Mesenteric fat pad (tissue), 1 donor: ENCODE results near the gene USP27X. TPM values are rescaled to one million over a fixed set of nuclear protein-coding genes. Genes with fewer than 3 reads are reported as not detected.

Source experiments
- DNase-seq: peaks from one replicate; pipeline ENCODE4 v3.0.0-alpha.2; 2020; ENCODE audit warnings: low spot score
- total RNA-seq: library from RNA; stranded (reverse); fragmentation: NEBNext Ultra II Directional; extraction: Animal tissue kit (Norgen Biotek cat#: 25700); gene quantifications from one replicate; pipeline ENCODE4 v1.2.1, GENCODE V29; 2021
- donor health status: DM: yes; HTN: yes; CAD: no.

Gene USP27X
- total RNA-seq, 1 donor from 2014 or later = 1.9 TPM

GRCh38 chrX:49884290-49884862, 5.1 kb downstream of the USP27X start:
- no peak for DNase-seq

DNA sequence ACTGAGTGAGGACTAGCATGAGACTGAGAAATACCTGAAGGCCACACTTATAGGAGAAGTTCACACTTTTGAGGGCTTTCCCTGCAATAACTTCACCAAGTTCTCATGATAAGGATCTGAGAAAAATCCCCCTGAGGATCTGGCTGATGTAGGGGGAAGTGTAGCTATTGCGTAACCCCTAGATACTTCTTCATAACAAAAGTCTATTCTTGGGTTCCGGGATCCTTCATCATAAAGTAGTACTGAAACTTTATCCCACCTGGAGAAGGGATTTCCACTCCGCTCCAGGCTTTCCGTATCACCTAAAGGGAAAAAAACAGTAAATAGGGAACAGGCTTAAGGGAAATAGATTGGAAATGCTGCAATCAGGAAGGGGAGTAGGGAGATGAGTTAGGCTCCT, 13.3 kb downstream of the USP27X start:
- no peak for DNase-seq

GRCh38 chrX:49896951-49897350, 17.7 kb downstream of the USP27X start:
- DNase-seq = no peak

- no peak for DNase-seq
Measured at GRCh38 chrX:49901048-49901447, 21.8 kb downstream of the USP27X start.

GRCh38 chrX:49910344-49910743, 31.1 kb downstream of the USP27X start:
- no peak for DNase-seq

- DNase-seq = no peak
Measured at GRCh38 chrX:49912086-49912485, 32.8 kb downstream of the USP27X start.

- DNase-seq = no peak
Measured at GRCh38 chrX:49912861-49913260, 33.6 kb downstream of the USP27X start.

- DNase-seq = no peak
Measured at GRCh38 chrX:49915361-49916222, 36.3 kb downstream of the USP27X start.

DNA sequence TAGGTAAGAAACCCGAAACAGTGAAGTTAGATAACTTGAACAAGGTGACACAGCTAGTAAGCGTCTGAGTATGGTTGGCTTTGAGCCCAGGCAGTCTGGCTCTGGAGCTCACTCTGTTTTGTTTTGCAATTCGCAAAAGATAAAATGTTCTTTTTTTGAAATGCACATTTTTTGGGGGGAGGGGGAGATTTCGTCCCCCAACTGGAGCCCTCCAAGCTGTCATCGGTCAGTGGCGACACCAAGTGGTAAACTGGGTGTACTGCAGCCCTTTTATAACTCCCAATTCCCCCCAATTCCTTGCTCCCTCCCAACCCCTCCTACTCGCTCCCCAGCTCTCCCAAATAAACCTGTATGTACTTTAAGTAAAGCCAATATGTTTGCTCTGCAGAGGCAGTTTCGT, 40.3 kb downstream of the USP27X start:
- no peak for DNase-seq

- no peak for DNase-seq
Measured at GRCh38 chrX:49921109-49921508, 41.8 kb downstream of the USP27X start.

GRCh38 chrX:49922291-49923241, 43.3 kb downstream of the USP27X start, which contains the start of gene CLCN5:
Gene CLCN5, plus strand, starts transcription at chrX:49922596. Its CDS starts 2,703 bp downstream, at chrX:49925299.
- peak; percentile 97 for DNase-seq

GRCh38 chrX:49925176-49925575, 45.9 kb downstream of the USP27X start:
- DNase-seq = no peak

DNA sequence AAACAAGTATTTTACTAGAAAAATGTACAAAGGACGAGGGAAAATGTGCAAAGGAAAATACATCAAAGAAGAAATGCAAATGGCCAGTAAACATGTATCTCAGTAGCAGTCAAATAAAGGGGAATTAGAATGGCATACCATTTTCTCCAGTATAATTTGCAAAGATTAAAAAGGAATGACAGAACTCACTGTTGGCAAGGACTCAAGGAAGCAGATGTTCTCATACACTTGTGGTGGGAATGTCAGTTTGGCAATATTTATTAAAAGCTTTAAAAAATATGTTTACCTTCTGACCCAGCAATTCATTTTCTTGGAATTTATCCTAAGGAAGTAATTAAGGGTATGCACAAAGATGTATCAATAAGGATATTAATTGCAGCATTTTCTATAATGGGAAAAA, 50.8 kb downstream of the USP27X start:
- DNase-seq = no peak

Other genes starting within 250 kb of the USP27X start
- gene PAGE1, start 183.5 kb upstream of the USP27X start, total RNA-seq = not detected
- gene PAGE4, start 50.2 kb upstream of the USP27X start, total RNA-seq = not detected
- 9.5 TPM for gene CLCN5, start 43.1 kb downstream of the USP27X start, total RNA-seq